Non-pigmented ciliary epithelial cell (primary cell): Measurements from ENCODE around the gene LRRC37B.
"Not testable (repeated sequence)": the region's sequence is repeated elsewhere in the genome, so short reads cannot be mapped to it uniquely, and the experiment has no call there.

Experiments
- DNase-seq: peaks from one replicate; pipeline ENCODE4 v3.0.0-alpha.2; 2010; ENCODE audit warnings: low read depth

Gene LRRC37B

DNA sequence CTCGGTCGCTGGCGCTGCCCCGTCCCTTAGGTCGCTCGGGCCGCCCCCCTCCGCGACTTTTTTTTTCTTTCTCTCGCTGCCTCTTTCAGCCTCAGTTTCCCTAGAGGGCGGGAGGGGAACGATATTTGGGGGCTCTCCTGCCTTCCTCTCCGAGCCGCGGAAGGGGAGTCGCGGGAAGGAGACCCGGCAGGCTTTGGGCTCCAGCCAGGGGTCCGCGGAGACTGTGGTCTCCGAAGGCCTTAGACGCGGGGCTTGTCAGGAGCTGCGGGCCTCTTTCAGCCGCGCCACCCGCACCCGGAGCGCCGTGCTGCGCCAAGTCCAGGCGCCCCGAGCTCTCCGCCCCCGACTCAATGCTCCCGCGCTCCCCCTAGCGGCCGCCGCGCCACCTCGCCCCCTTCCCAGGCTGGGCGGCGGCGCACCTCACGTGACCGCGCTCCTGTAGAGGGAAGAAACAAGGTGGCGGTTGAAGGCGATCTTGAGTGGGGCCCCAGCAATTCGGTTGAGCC is at the start of gene LRRC37B:
Gene LRRC37B, plus strand, starts transcription at position 427 of the 506 bp plus-strand sequence. CDS start 14,010 bp downstream, outside the sequence.
- DNase-seq = no peak

DNA sequence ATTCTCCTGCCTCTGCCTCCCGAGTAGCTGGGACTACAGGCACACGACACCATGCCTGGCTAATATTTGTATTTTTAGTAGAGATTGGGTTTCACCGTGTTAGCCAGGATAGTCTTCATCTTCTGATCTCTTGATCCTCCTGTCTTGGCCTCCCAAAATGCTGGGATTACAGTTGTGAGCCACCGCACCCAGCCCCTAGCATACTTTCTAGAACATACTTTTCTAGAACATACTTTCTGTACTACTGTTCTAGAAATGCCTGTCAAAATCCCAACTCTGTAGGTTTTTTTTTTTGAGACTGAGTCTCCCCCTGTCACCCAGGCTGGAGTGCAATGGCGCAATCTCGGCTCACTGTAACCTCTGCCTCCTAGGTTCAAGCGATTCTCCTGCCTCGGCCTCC is 43.1 kb upstream of the LRRC37B start:
- DNase-seq = not testable (repeated sequence)

GRCh38 chr17:31967648-31968047 is 39.5 kb upstream of the LRRC37B start:
- no peak for DNase-seq

GRCh38 chr17:31970416-31970815 is 36.8 kb upstream of the LRRC37B start:
- not testable (repeated sequence) for DNase-seq

DNA sequence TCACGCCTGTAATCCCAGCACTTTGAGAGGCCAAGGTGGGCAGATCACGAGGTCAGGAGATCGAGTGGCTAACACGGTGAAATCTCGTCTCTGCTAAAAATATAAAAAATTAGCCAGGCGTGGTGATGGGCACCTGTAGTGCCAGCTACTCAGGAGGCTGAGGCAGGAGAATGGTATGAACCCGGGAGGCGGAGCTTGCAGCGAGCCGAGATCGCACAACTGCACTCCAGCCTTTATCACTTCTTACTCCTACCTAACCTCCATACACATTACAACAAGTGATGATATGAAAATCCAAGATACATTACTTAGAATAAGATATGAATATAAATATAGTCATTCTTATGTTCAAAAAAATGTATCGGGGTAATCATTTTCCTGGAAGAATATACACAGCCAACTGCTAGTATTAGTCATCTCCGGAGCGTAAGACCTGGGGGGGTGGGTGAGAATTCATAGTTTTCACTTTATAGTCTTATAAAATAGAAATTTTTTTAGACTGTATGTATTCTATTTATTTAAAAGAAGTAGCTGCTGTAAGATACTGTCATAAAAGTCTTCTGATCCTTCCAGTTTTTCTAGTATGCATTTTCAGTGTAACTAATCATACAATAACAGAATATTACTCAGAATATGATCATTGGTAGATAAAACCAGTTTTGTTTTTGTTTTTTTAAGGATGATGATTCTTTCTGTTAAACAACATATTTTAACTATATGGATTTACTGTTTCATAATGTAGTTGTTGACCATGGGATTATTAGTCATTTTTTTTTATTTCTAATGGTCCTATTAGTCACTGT is 32.7 kb upstream of the LRRC37B start:
- not testable (repeated sequence) for DNase-seq

DNA sequence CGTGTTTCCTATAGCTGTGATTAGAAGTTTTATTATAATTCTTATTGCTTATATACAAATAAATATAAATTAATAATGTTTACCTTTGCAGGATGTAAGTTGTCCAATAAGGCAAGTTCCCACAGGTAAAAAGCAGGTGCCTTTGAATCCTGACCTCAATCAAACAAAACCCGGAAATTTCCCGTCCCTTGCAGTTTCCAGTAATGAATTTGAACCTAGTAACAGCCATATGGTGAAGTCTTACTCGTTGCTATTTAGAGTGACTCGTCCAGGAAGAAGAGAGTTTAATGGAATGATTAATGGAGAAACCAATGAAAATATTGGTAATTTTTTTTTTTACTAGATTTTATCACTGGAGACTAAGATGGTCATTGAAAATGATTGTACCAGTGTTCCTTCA is 31.8 kb upstream of the LRRC37B start:
- DNase-seq = not testable (repeated sequence)

DNA sequence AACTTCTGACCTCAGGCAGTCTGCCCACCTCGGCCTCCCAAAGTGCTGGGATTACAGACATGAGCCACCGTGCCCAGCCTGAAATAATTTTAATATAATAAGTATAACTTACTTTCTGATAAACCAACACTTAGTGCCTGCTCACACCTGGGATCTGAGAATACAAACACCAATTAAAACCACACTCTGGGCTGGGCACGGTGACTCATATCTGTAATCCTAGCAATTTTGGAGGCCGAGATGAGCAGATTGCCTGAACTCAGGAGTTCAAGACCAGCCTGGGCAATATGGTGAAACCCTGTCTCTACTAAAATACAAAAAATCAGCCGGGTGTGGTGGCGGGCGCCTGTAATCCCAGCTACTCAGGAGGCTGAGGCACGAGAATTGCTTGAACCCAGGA is 15.4 kb upstream of the LRRC37B start:
- DNase-seq = not testable (repeated sequence)

GRCh38 chr17:31997005-31997404 is 10.2 kb upstream of the LRRC37B start:
- DNase-seq = no peak

DNA sequence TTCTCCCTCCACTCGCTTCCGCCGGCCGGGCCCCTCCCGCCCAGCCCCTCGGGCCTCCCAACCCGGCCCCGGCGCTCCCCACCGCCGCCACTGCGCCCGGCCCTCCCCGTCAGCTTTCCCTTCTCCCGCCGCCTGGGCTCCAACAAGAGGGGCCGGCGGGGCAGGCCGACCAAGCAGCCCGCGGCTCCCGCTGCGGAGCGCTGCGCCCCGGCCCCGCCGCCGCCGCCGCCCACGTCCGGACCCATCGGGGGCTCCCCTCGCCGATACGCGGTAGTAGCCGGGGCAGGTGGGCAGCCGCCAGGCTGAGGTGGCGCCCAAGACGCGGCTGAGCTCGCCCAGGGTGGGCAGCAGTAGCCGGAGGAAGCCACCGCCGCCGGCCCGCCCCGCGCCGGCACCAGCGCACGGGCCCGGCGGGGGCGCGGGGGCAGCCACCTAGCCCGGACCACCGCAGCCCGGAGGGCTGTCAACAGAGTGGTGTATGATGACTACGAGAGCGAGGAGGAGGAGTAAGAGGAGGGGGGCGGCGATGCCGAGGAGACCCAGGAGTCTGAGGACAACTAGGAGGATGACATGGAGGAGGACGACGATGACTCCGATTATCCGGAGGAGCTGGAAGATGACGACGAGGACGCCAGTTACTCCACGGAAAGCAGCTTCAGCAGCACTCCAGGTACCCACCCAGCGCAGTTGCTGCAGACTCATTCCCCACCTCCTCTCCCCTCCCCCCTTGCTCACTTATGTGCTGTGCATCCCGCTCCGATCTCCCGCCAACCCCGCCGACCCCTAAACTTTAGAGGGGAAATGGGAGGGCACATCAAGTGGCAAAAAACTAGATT is 498 bp downstream of the LRRC37B start:
- no peak for DNase-seq

DNA sequence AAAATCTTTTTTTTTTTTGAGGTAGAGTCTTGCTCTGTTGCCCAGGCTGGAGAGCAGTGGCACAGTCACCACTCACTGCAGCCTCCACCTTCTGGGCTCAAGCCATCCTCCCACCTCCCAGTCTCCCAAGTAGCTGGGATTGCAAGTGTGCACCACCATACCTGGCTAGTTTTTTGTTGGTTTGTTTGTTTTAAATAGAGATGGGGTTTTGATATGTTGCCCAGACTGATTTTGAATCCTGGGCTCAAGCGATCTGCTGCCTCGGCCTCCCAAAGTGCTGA is 2.0 kb downstream of the LRRC37B start:
- DNase-seq = no peak

DNA sequence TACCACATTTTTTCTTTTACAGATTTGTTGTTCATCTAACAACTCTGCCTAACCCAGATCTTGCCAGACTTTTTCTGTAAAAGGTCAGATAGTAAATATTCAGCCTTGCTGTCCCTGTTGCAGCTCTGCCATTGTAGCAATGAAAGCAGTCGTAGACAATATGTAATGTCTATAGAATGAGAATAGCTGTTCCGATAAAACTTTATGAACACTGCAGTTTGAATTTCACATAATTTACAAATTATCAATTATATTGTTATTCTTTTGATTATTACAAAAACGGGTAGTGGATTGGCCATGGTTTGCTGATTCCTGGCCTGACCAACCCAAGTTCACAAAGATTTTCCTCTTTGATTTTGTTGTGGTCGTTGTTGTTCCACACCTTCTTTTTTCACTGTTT is 2.9 kb downstream of the LRRC37B start:
- DNase-seq = no peak

DNA sequence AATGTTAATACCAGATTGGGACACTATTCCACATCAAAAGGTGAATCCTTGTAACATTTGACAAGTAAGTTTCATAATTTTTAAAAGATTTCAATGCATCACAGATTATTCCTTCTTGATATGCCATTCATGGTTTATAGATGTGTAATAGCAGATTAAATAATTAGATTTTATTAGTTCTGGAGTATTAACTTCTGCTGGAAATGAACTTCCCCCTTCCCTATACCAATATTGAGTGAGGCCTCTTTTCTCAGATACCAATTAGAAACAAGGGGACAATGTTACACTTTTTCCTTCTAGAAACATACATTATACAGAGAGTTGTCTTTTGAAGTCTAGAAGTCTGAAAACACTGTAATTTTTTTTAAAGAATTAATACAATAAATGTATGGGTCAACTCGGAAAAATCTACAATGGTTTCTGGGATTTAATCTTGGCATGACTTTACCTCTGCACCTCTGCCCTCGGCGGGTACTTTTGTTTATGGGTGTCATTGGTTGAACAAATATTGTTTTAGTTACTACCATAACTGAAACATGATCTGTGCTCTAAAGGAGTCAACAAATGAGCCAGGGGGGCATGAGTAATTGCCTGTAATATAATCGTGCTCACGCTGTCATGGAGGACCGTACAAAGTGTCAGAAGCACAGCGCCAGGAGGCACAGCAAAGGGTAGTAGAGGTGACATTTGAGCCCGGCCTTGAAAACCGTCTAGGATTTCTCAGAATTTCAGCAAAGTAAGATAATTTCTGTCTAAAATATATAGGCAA is 8.2 kb downstream of the LRRC37B start:
- DNase-seq = no peak

GRCh38 chr17:32016231-32016630 is 9.0 kb downstream of the LRRC37B start:
- DNase-seq = no peak

- DNase-seq = no peak
These were observed 12.0 kb downstream of the LRRC37B start for GRCh38 chr17:32019228-32019627.

DNA sequence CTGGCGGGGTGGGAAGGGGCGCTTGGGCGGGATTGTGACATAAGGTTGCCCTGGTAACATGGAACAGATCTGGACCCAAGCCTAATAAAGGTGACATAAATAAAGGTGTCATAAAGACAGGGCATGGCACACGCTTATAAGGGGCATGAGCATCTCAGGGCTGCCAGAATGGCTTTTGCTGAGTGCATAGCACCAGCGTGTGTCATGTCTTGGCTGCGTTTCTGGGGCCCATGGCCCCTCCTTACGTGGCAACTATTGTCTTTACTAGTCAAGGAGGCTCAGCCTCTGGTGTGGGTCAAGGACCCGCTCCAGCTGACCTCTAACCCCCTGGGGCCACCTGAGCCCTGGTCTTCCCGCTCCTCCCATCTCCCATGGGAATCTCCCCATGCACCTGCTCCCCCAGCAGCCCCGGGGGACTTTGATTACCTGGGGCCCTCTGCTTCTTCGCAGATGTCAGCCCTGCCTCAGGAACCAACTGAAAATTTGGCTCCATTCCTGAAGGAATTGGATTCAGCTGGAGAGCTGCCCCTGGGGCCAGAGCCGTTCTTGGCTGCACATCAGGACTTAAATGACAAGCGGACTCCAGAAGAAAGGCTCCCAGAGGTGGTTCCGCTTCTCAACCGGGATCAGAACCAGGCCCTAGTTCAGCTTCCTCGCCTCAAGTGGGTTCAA is 13.9 kb downstream of the LRRC37B start:
- no peak for DNase-seq

GRCh38 chr17:32021615-32021955 is 14.4 kb downstream of the LRRC37B start:
- no peak for DNase-seq

DNA sequence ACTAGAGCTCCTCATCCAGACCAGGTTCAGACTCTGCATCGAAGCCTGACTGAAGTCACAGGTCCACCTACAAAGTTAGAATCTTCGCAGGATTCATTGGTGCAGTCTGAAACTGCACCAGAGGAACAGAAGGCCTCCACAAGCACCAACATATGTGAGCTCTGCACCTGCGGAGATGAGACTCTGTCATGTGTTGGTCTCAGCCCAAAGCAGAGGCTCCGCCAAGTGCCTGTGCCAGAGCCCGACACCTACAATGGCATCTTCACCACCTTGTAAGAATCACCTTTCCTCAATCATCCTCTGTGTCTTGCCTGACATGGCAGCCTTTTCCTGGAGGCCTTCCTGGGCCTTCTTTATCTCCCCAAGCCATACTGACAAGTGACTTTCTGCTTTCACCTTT is 15.4 kb downstream of the LRRC37B start:
- not testable (repeated sequence) for DNase-seq

DNA sequence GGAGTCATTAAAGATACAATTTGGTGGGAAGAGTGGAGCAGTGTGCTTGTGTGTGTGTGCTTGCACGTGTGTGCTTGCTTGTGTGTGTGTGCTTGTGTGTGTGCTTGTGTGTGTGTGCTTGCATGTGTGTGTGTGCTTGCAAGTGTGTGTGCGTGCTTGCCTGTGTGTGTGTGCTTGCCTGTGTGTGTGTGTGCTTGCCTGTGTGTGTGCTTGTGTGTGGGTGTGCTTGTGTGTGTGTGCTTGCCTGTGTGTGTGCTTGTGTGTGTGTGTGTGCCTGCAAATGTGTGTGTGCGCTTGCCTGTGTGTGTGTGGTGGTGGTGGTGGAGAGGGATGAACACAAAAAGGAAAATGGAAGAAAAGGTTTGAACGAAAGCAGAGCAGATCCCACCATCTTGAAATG is 20.1 kb downstream of the LRRC37B start:
- not testable (repeated sequence) for DNase-seq

DNA sequence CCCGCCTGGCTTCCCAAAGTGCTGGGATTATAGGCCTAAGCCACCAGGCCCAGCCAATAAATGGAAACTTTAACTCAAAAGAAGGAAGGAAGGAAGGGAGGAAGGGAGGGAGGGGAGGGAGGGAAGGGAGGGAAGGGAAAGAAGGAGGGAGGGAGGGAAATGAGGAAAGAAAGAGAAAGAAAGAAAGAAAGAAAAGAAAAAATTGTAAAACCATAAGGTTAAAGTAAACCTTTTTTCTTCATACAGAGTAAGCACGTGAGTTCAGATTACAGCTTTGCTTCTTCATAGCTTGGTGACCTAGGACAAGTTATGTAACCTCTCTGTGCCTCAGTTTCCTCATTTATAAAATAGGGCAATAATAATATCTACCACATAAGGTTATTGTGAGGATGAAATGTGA is 26.0 kb downstream of the LRRC37B start:
- DNase-seq = no peak

- not testable (repeated sequence) for DNase-seq
These were observed 26.6 kb downstream of the LRRC37B start for GRCh38 chr17:32033812-32034211.

DNA sequence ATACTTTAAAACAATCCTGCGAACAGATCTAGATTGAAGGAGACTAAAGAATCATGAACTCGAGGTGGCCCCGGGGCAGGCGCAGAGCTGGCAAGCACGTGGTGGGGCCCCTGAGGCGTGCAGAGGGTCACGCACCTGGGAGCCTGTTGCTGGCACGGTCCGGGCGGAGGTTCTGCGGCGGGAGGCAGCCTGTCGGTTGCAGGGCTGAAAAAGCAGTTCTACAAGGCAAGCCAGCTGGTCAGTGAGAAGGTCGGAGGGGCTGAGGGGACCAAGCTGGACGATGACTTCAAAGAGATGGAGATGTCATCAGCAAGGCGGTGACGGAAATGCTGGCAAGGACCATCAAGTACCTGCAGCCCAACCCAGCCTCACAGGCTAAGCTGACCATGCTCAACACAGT is 33.1 kb downstream of the LRRC37B start:
- not testable (repeated sequence) for DNase-seq

DNA sequence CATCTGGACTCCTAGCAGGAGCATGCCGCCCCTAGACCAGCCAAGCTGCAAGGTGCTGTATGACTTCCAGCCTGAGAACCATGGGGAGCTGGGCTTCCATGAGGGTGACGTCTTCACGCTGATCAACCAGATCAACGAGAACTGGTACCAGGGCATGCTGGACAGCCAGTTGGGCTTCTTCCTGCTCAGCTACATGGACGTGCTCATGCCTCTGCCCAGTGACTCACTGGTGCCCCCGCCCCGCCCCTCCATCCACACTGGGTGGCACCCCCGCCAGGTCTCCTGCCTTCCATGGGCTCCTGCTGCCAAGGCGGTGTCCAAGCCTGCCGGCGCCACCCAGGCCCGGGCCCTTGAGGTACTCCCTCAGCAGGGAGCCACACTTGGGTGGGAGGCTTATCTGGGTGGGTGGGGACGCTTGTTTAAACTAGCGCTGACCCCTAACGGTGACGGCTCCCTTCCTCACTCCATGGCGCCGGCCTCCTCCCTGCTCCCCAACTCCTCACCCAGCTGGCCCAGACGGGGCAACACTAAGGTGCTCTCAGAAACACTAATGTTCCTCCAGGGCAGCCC is 34.2 kb downstream of the LRRC37B start:
- DNase-seq = not testable (repeated sequence)
